ENCODE data around the gene ACKR2.
"Not testable (repeated sequence)": the region's sequence is repeated elsewhere in the genome, so short reads cannot be mapped to it uniquely, and the experiment has no call there.

The ACKR2 gene

GRCh38 chr3:42871592-42872196, 62.4 kb downstream of the ACKR2 start:
- TF ChIP-seq POLR2A (IDR thresholded peaks at IDR 0.05; ENCODE audit: low read depth, low read length), result no peak
- FAIRE-seq (no peak), DNase-seq (ENCODE audit: insufficient read length, low spot score) (no peak)

GRCh38 chr3:42872718-42873117, 63.5 kb downstream of the ACKR2 start:
- FAIRE-seq, result no peak

GRCh38 chr3:42873221-42873982, 64.2 kb downstream of the ACKR2 start:
- FAIRE-seq, result no peak

More at GRCh38 chr3:42872718-42873117, 63.5 kb downstream of the ACKR2 start:
- DNase-seq (ENCODE audit: insufficient read length, low spot score), result no peak
- no peak for TF ChIP-seq POLR2A (IDR thresholded peaks at IDR 0.05; ENCODE audit: low read depth, low read length)

GRCh38 chr3:42874749-42875148, 65.5 kb downstream of the ACKR2 start:
- TF ChIP-seq POLR2A (IDR thresholded peaks at IDR 0.05; ENCODE audit: low read depth, low read length), result no peak
- no peak for DNase-seq (ENCODE audit: insufficient read length, low spot score)
- no peak for FAIRE-seq

More at GRCh38 chr3:42873221-42873982, 64.2 kb downstream of the ACKR2 start:
- no peak for DNase-seq (ENCODE audit: insufficient read length, low spot score)
- TF ChIP-seq POLR2A (IDR thresholded peaks at IDR 0.05; ENCODE audit: low read depth, low read length), result no peak

GRCh38 chr3:42875325-42876151, 66.3 kb downstream of the ACKR2 start, which contains the start of gene CYP8B1:
CYP8B1 (minus strand) TSS chr3:42875879; CDS start chr3:42875816, 63 bp downstream.
- FAIRE-seq (no peak), DNase-seq (ENCODE audit: insufficient read length, low spot score) (no peak)
- no peak for TF ChIP-seq POLR2A (IDR thresholded peaks at IDR 0.05; ENCODE audit: low read depth, low read length)

- DNase-seq (ENCODE audit: insufficient read length, low spot score), result no peak
- no peak for FAIRE-seq
- TF ChIP-seq POLR2A (IDR thresholded peaks at IDR 0.05; ENCODE audit: low read depth, low read length), result no peak
Measured at GRCh38 chr3:42876401-42876800, 67.2 kb downstream of the ACKR2 start.

GRCh38 chr3:42876940-42877720, 67.9 kb downstream of the ACKR2 start:
- FAIRE-seq (no peak), DNase-seq (ENCODE audit: insufficient read length, low spot score) (no peak)
- no peak for TF ChIP-seq POLR2A (IDR thresholded peaks at IDR 0.05; ENCODE audit: low read depth, low read length)

- FAIRE-seq (no peak), DNase-seq (ENCODE audit: insufficient read length, low spot score) (no peak)
- TF ChIP-seq POLR2A (IDR thresholded peaks at IDR 0.05; ENCODE audit: low read depth, low read length), result no peak
Measured at GRCh38 chr3:42877881-42878280, 68.6 kb downstream of the ACKR2 start.

GRCh38 chr3:42880183-42880582, 70.9 kb downstream of the ACKR2 start:
- no peak for FAIRE-seq
- TF ChIP-seq POLR2A (IDR thresholded peaks at IDR 0.05; ENCODE audit: low read depth, low read length), result no peak

GRCh38 chr3:42880601-42881451, 71.6 kb downstream of the ACKR2 start:
- no peak for FAIRE-seq
- TF ChIP-seq POLR2A (IDR thresholded peaks at IDR 0.05; ENCODE audit: low read depth, low read length), result peak; percentile 41; the same call in 1 of the 2 replicates
- peak; percentile 86 for DNase-seq (ENCODE audit: insufficient read length, low spot score)

More at GRCh38 chr3:42880183-42880582, 70.9 kb downstream of the ACKR2 start:
- DNase-seq (ENCODE audit: insufficient read length, low spot score), result no peak

- not testable (repeated sequence) for FAIRE-seq
Measured at GRCh38 chr3:42883251-42883930, 74.1 kb downstream of the ACKR2 start.

GRCh38 chr3:42884324-42884723, 75.1 kb downstream of the ACKR2 start:
- TF ChIP-seq POLR2A (IDR thresholded peaks at IDR 0.05; ENCODE audit: low read depth, low read length), result no peak
- FAIRE-seq (no peak), DNase-seq (ENCODE audit: insufficient read length, low spot score) (no peak)

More at GRCh38 chr3:42883251-42883930, 74.1 kb downstream of the ACKR2 start:
- DNase-seq (ENCODE audit: insufficient read length, low spot score), result not testable (repeated sequence)
